Measurements from ENCODE around the gene CHGA. TPM values are rescaled to one million over a fixed set of nuclear protein-coding genes. Genes with fewer than 3 reads are reported as not detected.

The CHGA gene
- total RNA-seq, 2 donors from 2014 or later, result not detected

- no peak for ATAC-seq (replicated peaks in 1 of 2)
- H3K4me1 Mint-ChIP-seq (ENCODE audit: low read depth), result no peaks in the 10 kb centered on the region
- DNase-seq, result no peak
- no peaks in the 10 kb centered on the region for H3K9me3 Mint-ChIP-seq
- H3K27ac Mint-ChIP-seq, result no peak overlapping the region
- no peaks in the 10 kb centered on the region for H3K36me3 Mint-ChIP-seq (ENCODE audit: insufficient read depth in 2 of 2)
- H3K27me3 Mint-ChIP-seq (ENCODE audit: low read depth), result peaks cover 14% of the 10 kb centered on the region
- H3K4me3 Mint-ChIP-seq, result no peak overlapping the region
These were observed 5.3 kb downstream of the CHGA start for GRCh38 chr14:92928258-92928629.

GRCh38 chr14:92928961-92929688 is 6.2 kb downstream of the CHGA start:
- ATAC-seq (replicated peaks in 1 of 2), result no peak
- Mint-ChIP-seq H3K27ac (no peak overlapping the region), H3K27me3 (ENCODE audit: low read depth) (peaks cover 14% of the 10 kb centered on the region), H3K4me1 (ENCODE audit: low read depth) (no peaks in the 10 kb centered on the region), H3K4me3 (no peak overlapping the region), H3K9me3 (no peaks in the 10 kb centered on the region), H3K36me3 (ENCODE audit: insufficient read depth in 2 of 2) (no peaks in the 10 kb centered on the region)
- no peak for DNase-seq

- Mint-ChIP-seq H3K4me3 (no peak overlapping the region), H3K4me1 (ENCODE audit: low read depth) (no peaks in the 10 kb centered on the region), H3K27ac (no peak overlapping the region), H3K36me3 (ENCODE audit: insufficient read depth in 2 of 2) (no peaks in the 10 kb centered on the region), H3K9me3 (no peaks in the 10 kb centered on the region), H3K27me3 (ENCODE audit: low read depth) (peaks cover 9% of the 10 kb centered on the region)
- no peak for ATAC-seq (replicated peaks in 1 of 2)
- DNase-seq, result no peak
These were observed 7.0 kb downstream of the CHGA start for GRCh38 chr14:92929689-92930608.

GRCh38 chr14:92930737-92931602 is 8.0 kb downstream of the CHGA start:
- Mint-ChIP-seq H3K27ac (no peak overlapping the region), H3K36me3 (ENCODE audit: insufficient read depth in 2 of 2) (no peaks in the 10 kb centered on the region), H3K9me3 (no peaks in the 10 kb centered on the region), H3K27me3 (ENCODE audit: low read depth) (no peaks in the 10 kb centered on the region), H3K4me1 (ENCODE audit: low read depth) (no peaks in the 10 kb centered on the region), H3K4me3 (no peak overlapping the region)
- DNase-seq (no peak), ATAC-seq (replicated peaks in 1 of 2) (no peak)

- no peaks in the 10 kb centered on the region for H3K27me3 Mint-ChIP-seq (ENCODE audit: low read depth)
- no peak overlapping the region for H3K27ac Mint-ChIP-seq
- no peak overlapping the region for H3K4me3 Mint-ChIP-seq
- ATAC-seq (replicated peaks in 1 of 2), result no peak
- H3K36me3 Mint-ChIP-seq (ENCODE audit: insufficient read depth in 2 of 2), result no peaks in the 10 kb centered on the region
- no peaks in the 10 kb centered on the region for H3K9me3 Mint-ChIP-seq
- no peaks in the 10 kb centered on the region for H3K4me1 Mint-ChIP-seq (ENCODE audit: low read depth)
- no peak for DNase-seq
These were observed 8.9 kb downstream of the CHGA start for GRCh38 chr14:92931681-92932447.

GRCh38 chr14:92932448-92933395 is 9.8 kb downstream of the CHGA start:
- ATAC-seq (replicated peaks in 1 of 2) (no peak), DNase-seq (no peak)
- Mint-ChIP-seq H3K4me3 (no peak overlapping the region), H3K27me3 (ENCODE audit: low read depth) (no peaks in the 10 kb centered on the region), H3K27ac (no peak overlapping the region), H3K4me1 (ENCODE audit: low read depth) (no peaks in the 10 kb centered on the region), H3K9me3 (no peaks in the 10 kb centered on the region), H3K36me3 (ENCODE audit: insufficient read depth in 2 of 2) (no peaks in the 10 kb centered on the region)

- ATAC-seq (replicated peaks in 1 of 2) (no peak), DNase-seq (no peak)
- Mint-ChIP-seq H3K4me1 (ENCODE audit: low read depth) (no peaks in the 10 kb centered on the region), H3K27me3 (ENCODE audit: low read depth) (no peaks in the 10 kb centered on the region), H3K36me3 (ENCODE audit: insufficient read depth in 2 of 2) (no peaks in the 10 kb centered on the region), H3K9me3 (no peaks in the 10 kb centered on the region), H3K4me3 (no peak overlapping the region), H3K27ac (no peak overlapping the region)
These were observed 10.5 kb downstream of the CHGA start for GRCh38 chr14:92933481-92933880.

GRCh38 chr14:92934196-92935085 is 11.5 kb downstream of the CHGA start:
- no peak for ATAC-seq (replicated peaks in 1 of 2)
- no peak overlapping the region for H3K4me3 Mint-ChIP-seq
- DNase-seq, result no peak
- H3K27ac Mint-ChIP-seq, result no peak overlapping the region
- no peaks in the 10 kb centered on the region for H3K9me3 Mint-ChIP-seq
- H3K27me3 Mint-ChIP-seq (ENCODE audit: low read depth), result no peaks in the 10 kb centered on the region
- no peaks in the 10 kb centered on the region for H3K4me1 Mint-ChIP-seq (ENCODE audit: low read depth)
- H3K36me3 Mint-ChIP-seq (ENCODE audit: insufficient read depth in 2 of 2), result no peaks in the 10 kb centered on the region

- Mint-ChIP-seq H3K4me1 (ENCODE audit: low read depth) (no peaks in the 10 kb centered on the region), H3K9me3 (no peaks in the 10 kb centered on the region), H3K36me3 (ENCODE audit: insufficient read depth in 2 of 2) (no peaks in the 10 kb centered on the region), H3K27ac (no peak overlapping the region), H3K4me3 (no peak overlapping the region), H3K27me3 (ENCODE audit: low read depth) (no peaks in the 10 kb centered on the region)
- no peak for DNase-seq
- ATAC-seq (replicated peaks in 1 of 2), result no peak
These were observed 12.5 kb downstream of the CHGA start for GRCh38 chr14:92935446-92935845.

- H3K9me3 Mint-ChIP-seq, result no peaks in the 10 kb centered on the region
These were observed 13.1 kb downstream of the CHGA start for GRCh38 chr14:92936085-92936484.

More at GRCh38 chr14:92936085-92936484, 13.1 kb downstream of the CHGA start:
- H3K27ac Mint-ChIP-seq, result no peak overlapping the region
- DNase-seq (no peak), ATAC-seq (replicated peaks in 1 of 2) (no peak)
- H3K36me3 Mint-ChIP-seq (ENCODE audit: insufficient read depth in 2 of 2), result no peaks in the 10 kb centered on the region
- no peaks in the 10 kb centered on the region for H3K27me3 Mint-ChIP-seq (ENCODE audit: low read depth)
- no peaks in the 10 kb centered on the region for H3K4me1 Mint-ChIP-seq (ENCODE audit: low read depth)
- H3K4me3 Mint-ChIP-seq, result no peak overlapping the region
